PC-3 (cell line): ENCODE data around the gene CEP128.

Source experiments
- CTCF ChIP-seq: fragments of 300-600 bp; sonication (generic); conservative IDR thresholded peaks from 2 replicates; pipeline ENCODE4 v1.5.1; 2017; ENCODE audit warnings: antibody characterized with exemption, low read depth, mild to moderate bottlenecking, low read length
- EZH2 ChIP-seq: fragments of 300-600 bp; sonication (generic); IDR thresholded peaks from one replicate; pipeline ENCODE4 v1.6.1; 2017; ENCODE audit warnings: antibody characterized with exemption, mild to moderate bottlenecking, low read length; ENCODE audit not compliant: unreplicated experiment
- EZH2phosphoT487 ChIP-seq: fragments of 300-600 bp; sonication (generic); IDR thresholded peaks from 2 replicates; pipeline ENCODE4 v1.6.1; 2018; ENCODE audit warnings: mild to moderate bottlenecking, antibody characterized with exemption, low read length, borderline replicate concordance

- peak; percentile 65 for TF ChIP-seq CTCF
- TF ChIP-seq EZH2: no peak
- no peak for TF ChIP-seq EZH2phosphoT487
Measured at GRCh38 chr14:80862983-80863382, 78.6 kb downstream of the CEP128 start.
